Activated CD4-positive, alpha-beta T cell treated with anti-CD3 and anti-CD28 coated beads for 4 hours (primary cell): Measurements from ENCODE around the gene MMADHC.

Source experiments
- DNase-seq, 2 donors: peaks; one replicate each; pipeline ENCODE4 v3.0.0-alpha.2; 2020

Gene MMADHC

DNA sequence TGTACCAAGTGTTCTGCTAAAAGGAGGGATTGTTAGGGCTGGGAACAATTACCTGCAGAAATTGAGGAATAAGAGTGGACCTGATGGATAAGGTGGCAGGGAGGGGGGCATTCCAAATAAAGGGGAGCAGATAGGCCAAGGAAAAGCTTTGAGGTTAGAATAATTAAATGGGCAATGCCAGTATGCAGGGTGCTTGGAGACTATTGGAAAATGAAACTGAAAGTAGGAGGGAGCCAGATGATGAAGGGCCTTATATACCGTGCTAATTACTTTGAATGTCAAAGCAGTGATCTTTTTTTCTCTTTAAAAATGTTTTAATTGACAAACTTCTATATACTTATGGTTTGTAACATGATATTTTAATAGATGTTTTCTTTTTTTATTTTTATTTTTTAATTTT lies 42.9 kb downstream of the MMADHC start:
- DNase-seq: no peak

DNA sequence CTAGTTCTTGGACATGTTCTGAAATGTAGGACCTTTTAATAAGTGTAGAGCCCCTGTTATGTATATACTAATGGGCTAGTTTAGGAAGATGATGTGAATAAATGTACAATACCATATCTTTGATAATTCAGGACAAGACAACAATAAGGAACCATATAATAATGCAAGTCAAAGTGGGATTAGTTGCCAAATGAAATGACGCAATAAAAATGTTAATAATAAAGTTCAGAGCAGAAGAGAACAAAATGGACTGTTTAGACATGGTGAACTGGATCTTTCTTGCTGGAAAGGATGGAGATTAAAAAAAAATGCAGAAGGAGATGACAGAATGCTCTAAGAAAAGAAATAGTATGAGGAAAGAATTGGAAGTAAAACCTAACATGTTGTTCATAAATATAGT lies 43.7 kb downstream of the MMADHC start:
- DNase-seq: no peak

DNA sequence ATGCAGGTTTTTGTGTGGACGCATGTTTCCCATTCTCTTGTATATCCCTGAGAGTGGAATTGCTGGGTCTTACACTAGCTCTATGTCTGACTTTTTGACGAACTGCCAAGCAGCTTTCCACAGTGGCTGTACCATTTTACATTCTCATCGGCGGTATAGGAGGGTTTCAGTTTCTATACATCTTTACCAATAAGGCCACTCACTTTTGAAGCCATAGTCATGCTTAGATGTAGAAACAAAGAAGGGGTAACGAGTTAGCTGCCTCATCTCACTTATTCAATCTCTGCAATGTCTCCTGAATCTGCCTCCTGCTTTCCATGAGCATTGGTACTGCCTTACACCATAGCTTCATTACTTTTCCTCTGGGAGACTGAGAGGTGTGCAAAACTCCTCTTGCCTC lies 47.4 kb downstream of the MMADHC start:
- no peak for DNase-seq

GRCh38 chr2:149538138-149538833 lies 49.3 kb downstream of the MMADHC start:
- DNase-seq: no peak

DNA sequence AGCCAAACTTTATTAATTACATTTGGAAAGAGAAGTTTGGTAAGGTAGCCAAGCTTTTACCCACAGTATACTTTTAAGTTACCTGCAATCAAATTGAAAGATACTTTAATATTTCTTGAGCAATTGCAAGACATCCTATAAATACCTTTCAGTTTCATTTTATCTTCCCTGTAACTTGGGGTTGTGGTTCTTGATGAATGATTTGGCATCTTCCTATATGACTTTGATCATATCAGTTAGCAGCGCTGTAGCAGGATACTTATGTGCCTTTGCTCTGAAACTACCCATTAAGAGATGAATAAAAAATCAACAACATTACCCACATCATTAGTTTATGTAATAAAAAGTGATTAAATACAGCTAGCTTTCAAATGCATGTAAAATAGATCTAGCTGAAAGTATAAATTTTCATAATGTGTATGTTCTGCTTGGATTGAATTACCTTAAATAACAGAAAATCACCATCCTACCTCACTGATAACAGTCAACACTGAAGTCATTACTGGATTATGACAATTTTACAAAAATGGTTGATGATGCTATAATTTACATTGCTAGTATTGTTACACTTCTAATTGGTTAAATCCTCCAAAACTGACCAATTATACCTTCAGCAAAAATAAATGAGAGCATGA lies 50.4 kb downstream of the MMADHC start:
- no peak for DNase-seq

DNA sequence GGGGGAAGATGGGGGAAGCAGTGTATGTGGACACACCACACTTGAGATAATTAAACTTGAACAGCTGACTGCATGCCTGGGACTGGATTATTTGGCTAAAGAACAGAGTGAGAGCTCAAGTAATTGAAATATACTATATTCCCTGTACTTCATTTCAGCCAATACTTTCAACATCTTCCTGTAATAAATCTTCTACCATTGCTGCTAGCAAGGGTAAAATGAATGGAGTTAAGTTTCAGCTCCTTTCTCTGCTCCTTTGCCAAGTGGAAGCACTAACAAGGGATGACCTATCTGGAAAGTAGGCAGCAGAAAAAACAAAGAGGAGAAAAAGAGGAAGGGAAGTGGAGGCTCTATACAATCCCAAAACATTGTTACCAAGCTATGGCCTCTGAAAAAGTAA lies 50.9 kb downstream of the MMADHC start:
- DNase-seq: no peak

- DNase-seq: no peak
Measured at GRCh38 chr2:149534674-149535073, 52.9 kb downstream of the MMADHC start.

- DNase-seq: no peak
Measured at GRCh38 chr2:149528983-149529382, 58.6 kb downstream of the MMADHC start.

- no peak for DNase-seq
Measured at GRCh38 chr2:149527998-149528755, 59.4 kb downstream of the MMADHC start.

- no peak for DNase-seq
Measured at GRCh38 chr2:149526689-149527088, 60.9 kb downstream of the MMADHC start.

- no peak for DNase-seq
Measured at GRCh38 chr2:149525323-149525722, 62.3 kb downstream of the MMADHC start.
